ENCODE data around the gene SRD5A3.

GRCh38 chr4:55330241-55330640 lies 15.8 kb upstream of the SRD5A3 start:
- TF ChIP-seq POLR2A (IDR thresholded peaks at IDR 0.05; ENCODE audit: extremely low read depth, insufficient read length) (no peak), CTCF (IDR thresholded peaks at IDR 0.05; ENCODE audit: low read depth, low read length) (no peak)
